Tibial nerve (tissue), 4 donors: Measurements from ENCODE around the gene ZCCHC2.

Source experiments
- CTCF ChIP-seq, 5 experiments: fragments of 200-600 bp in 3 of 5; fragments of 450-650 bp in 2 of 5; sonication (generic) in 3 of 5; IDR thresholded peaks; one replicate each; pipeline ENCODE4 v1.5.1; 2016 to 2019; ENCODE audit warnings: antibody characterized with exemption in 5 of 5, mild to moderate bottlenecking in 3 of 5, moderate library complexity in 2 of 5
- EP300 ChIP-seq, 2 donors: sonication (generic); formaldehyde crosslinking; IDR thresholded peaks; one replicate each; pipeline ENCODE4 v1.6.1; 2017; ENCODE audit warnings: antibody characterized with exemption in 2 of 2, mild to moderate bottlenecking in 1 of 2
- POLR2A ChIP-seq, 2 donors: fragments of 450-650 bp; IDR thresholded peaks; one replicate each; pipeline ENCODE4 v1.6.1; 2017; ENCODE audit warnings: antibody characterized with exemption in 2 of 2, mild to moderate bottlenecking in 2 of 2, moderate library complexity in 2 of 2

- no peak for TF ChIP-seq CTCF (IDR thresholded peaks at IDR 0.05)
- TF ChIP-seq POLR2A (IDR thresholded peaks at IDR 0.05): no peak
- TF ChIP-seq EP300 (IDR thresholded peaks at IDR 0.05): no peak
Observed at GRCh38 chr18:62576271-62576670, 53.4 kb downstream of the ZCCHC2 start.
